OCI-LY1 (cell line): ENCODE data around the gene HIBADH.

Experiments
- H2AFZ ChIP-seq: fragments of 200-600 bp; sonication (generic), shearing (Covaris generic); 2 replicates; pipeline ENCODE4 v1.6.0; 2014; ENCODE audit warnings: antibody characterized with exemption, mild to moderate bottlenecking, low read length
- H3F3A ChIP-seq: fragments of 200-600 bp; sonication (generic), shearing (Covaris generic); 2 replicates; pipeline ENCODE4 v1.6.0; 2014; ENCODE audit warnings: mild to moderate bottlenecking, antibody characterized with exemption, low read length, moderate library complexity; ENCODE audit not compliant: insufficient read depth
- H3K27ac ChIP-seq: fragments of 200-600 bp; sonication (generic); 2 replicates; pipeline ENCODE4 v1.5.1; 2014; ENCODE audit warnings: low read length, mixed run types, mild to moderate bottlenecking, low read depth; ENCODE audit not compliant: poor library complexity, severe bottlenecking
- H3K27me3 ChIP-seq: fragments of 200-600 bp; sonication (generic); 2 replicates; pipeline ENCODE4 v1.6.0; 2014; ENCODE audit warnings: antibody characterized with exemption, mild to moderate bottlenecking, low read length, moderate library complexity; ENCODE audit not compliant: insufficient read depth
- H3K36me3 ChIP-seq: fragments of 200-600 bp; sonication (generic); 2 replicates; pipeline ENCODE4 v1.6.1; 2014; ENCODE audit warnings: mild to moderate bottlenecking, antibody characterized with exemption, low read length, moderate library complexity, mixed read lengths; ENCODE audit not compliant: insufficient read depth
- H3K4me1 ChIP-seq: fragments of 200-600 bp; sonication (generic); 2 replicates; pipeline ENCODE4 v1.5.1; 2014; ENCODE audit warnings: mild to moderate bottlenecking, low read length, moderate library complexity; ENCODE audit not compliant: insufficient read depth, severe bottlenecking
- H3K4me2 ChIP-seq: fragments of 200-600 bp; sonication (generic), shearing (Covaris generic); 2 replicates; pipeline ENCODE4 v1.6.1; 2014; ENCODE audit warnings: low read length
- H3K4me3 ChIP-seq: fragments of 200-600 bp; sonication (generic); 2 replicates; pipeline ENCODE4 v1.5.1; 2014; ENCODE audit warnings: low read length, low read depth, mild to moderate bottlenecking, mixed read lengths; ENCODE audit not compliant: poor library complexity, severe bottlenecking
- H3K79me2 ChIP-seq: fragments of 200-600 bp; shearing (Covaris generic); 2 replicates; pipeline ENCODE4 v1.6.1; 2016; ENCODE audit warnings: mixed run types, low read length, mixed read lengths; ENCODE audit not compliant: insufficient read depth
- H3K9ac ChIP-seq: fragments of 200-600 bp; sonication (generic), shearing (Covaris generic); 2 replicates; pipeline ENCODE4 v1.6.1; 2014; ENCODE audit warnings: mild to moderate bottlenecking, low read length, mixed read lengths
- H3K9me2 ChIP-seq: fragments of 200-600 bp; sonication (generic), shearing (Covaris generic); 2 replicates; pipeline ENCODE4 v1.6.1; 2014; ENCODE audit warnings: low read depth, mild to moderate bottlenecking, low read length, mixed read lengths
- H3K9me3 ChIP-seq: fragments of 200-600 bp; shearing (Covaris generic); 2 replicates; pipeline ENCODE4 v1.6.1; 2014; ENCODE audit warnings: low read length, mixed read lengths
- H4K20me1 ChIP-seq: fragments of 200-600 bp; sonication (generic), shearing (Covaris generic); 2 replicates; pipeline ENCODE4 v1.6.0; 2016; ENCODE audit warnings: mild to moderate bottlenecking, low read length; ENCODE audit not compliant: insufficient read depth
- CTCF ChIP-seq: fragments of 200-600 bp; sonication (generic), shearing (Covaris generic); IDR thresholded peaks from 2 replicates; pipeline ENCODE4 v1.5.1; 2017; ENCODE audit warnings: mild to moderate bottlenecking, antibody characterized with exemption, low read length, moderate library complexity, mixed read lengths
- EZH2 ChIP-seq: fragments of 200-600 bp; sonication (generic), shearing (Covaris generic); IDR thresholded peaks from 2 replicates; pipeline ENCODE4 v1.8.0; 2017; ENCODE audit warnings: borderline replicate concordance, mixed run types, mild to moderate bottlenecking, antibody characterized with exemption, low read length, moderate library complexity, mixed read lengths

Gene HIBADH

DNA sequence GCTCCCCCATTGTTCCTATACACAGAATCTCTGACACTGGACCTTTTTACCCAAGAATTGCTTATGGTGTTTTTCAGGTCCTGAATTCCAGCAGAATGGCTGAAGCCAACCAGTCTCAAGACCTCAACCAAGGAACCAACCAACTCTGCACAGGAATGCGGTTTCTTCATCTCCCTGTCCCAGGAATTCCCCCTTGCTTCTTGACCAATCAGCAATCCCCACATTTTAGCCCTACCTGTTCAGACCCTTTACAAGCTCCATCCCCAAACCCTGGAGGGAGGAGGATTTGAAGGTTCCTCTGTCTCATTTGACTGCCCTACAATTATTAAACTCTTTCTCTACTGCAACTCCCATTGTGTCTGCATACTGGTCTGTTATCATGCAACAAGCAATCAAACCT lies 35.5 kb downstream of the HIBADH start:
- TF ChIP-seq EZH2 (no peak), CTCF (no peak)
- no peak overlapping the region for H2AFZ ChIP-seq

GRCh38 chr7:27619492-27619891 lies 43.2 kb downstream of the HIBADH start:
- H3K79me2 ChIP-seq: no peaks in the 10 kb centered on the region
- H2AFZ ChIP-seq: no peak overlapping the region
- H3K9ac ChIP-seq: no peak overlapping the region

More for the DNA sequence above, 35.5 kb downstream of the HIBADH start:
- Histone ChIP-seq H3K36me3 (peaks cover 45% of the 10 kb centered on the region), H3K79me2 (no peaks in the 10 kb centered on the region), H3K9me3 (no peaks in the 10 kb centered on the region), H4K20me1 (no peaks in the 10 kb centered on the region), H3K4me1 (no peaks in the 10 kb centered on the region), H3K27me3 (no peaks in the 10 kb centered on the region), H3K4me3 (no peak overlapping the region), H3K4me2 (no peak overlapping the region), H3K9me2 (no peaks in the 10 kb centered on the region), H3F3A (no peaks in the 10 kb centered on the region), H3K9ac (no peak overlapping the region), H3K27ac (no peak overlapping the region)

DNA sequence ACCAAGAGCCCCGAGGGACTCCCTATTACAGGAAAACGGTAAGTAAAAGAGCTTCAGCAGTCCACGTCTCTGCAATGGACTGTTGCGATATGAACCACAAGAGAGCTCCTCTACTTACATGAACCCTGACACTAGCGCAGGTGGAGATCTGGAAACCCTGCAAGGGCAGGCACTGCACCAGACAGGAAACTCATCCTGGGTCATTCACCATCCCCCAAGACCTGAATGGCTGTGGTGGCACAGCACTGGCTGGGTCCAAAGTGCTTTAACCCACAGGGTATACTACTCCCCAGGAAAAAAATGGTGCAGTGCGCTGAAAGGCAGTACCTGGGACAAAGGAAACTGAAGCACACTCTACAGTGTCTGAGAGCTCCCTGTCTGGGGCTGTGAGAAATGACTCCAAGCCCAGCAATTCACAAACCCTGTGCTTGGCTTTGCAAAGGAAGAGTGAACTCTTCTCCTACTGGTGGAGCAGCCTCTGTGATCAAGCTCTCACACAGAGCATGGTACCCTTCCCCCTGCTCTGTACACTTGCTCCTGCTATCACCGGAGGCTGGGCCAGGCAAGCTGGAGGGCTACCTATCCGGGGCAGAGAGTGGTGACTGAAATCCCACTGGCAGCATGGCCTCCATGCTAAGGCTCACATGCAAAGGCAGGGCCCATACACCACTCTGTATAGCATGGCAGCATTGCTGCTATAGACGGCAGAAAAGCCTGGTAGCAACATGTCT lies 44.9 kb downstream of the HIBADH start:
- Histone ChIP-seq H3K9ac (no peak overlapping the region), H4K20me1 (no peaks in the 10 kb centered on the region), H3K4me3 (no peak overlapping the region), H3K9me3 (peaks cover 31% of the 10 kb centered on the region; the same call in 1 of the 2 replicates), H3K36me3 (peaks cover 63% of the 10 kb centered on the region), H3K4me2 (no peak overlapping the region), H3K79me2 (no peaks in the 10 kb centered on the region), H3K4me1 (no peaks in the 10 kb centered on the region), H3K9me2 (no peaks in the 10 kb centered on the region), H3F3A (no peaks in the 10 kb centered on the region), H2AFZ (no peak overlapping the region), H3K27me3 (no peaks in the 10 kb centered on the region), H3K27ac (no peak overlapping the region)
- TF ChIP-seq EZH2 (no peak), CTCF (no peak)

More at GRCh38 chr7:27619492-27619891, 43.2 kb downstream of the HIBADH start:
- Histone ChIP-seq H3K27ac (no peak overlapping the region), H3K27me3 (no peaks in the 10 kb centered on the region), H3F3A (no peaks in the 10 kb centered on the region), H3K9me3 (peaks cover 31% of the 10 kb centered on the region; the same call in 1 of the 2 replicates), H3K36me3 (peaks cover 61% of the 10 kb centered on the region), H3K4me2 (no peak overlapping the region), H4K20me1 (no peaks in the 10 kb centered on the region), H3K9me2 (no peaks in the 10 kb centered on the region), H3K4me3 (no peak overlapping the region), H3K4me1 (no peaks in the 10 kb centered on the region)
- no peak for TF ChIP-seq EZH2
- no peak for TF ChIP-seq CTCF
